HepG2 (cell line): ENCODE data around the gene POMGNT2. TPM values are rescaled to one million over a fixed set of nuclear protein-coding genes. Genes with fewer than 3 reads are reported as not detected.

ENCODE experiments used
- ATAC-seq: fragments of 200-7000 bp; cut with Tn5 transposase; 3 replicates; pipeline ENCODE4 v1.9.1; 2020; ENCODE audit warnings: mild to moderate bottlenecking, moderate library complexity
- BruUV-seq: library from RNA; stranded (reverse); fragments of 400-500 nt; replicated peaks from 2 replicates; lab custom pipeline; 2021; lab: Mats Ljungman, UMichigan
- CTCF ChIA-PET: fragments of 300-600 bp; formaldehyde crosslinking; extraction: SDS; loops from one replicate; lab custom pipeline; 2021; ENCODE audit warnings: low total read pairs, inconsistent platforms, low intra/inter-chr PET ratio; lab: Yijun Ruan, JAX
- POLR2A ChIA-PET: fragments of 350-600 bp; sonication (Branson Sonifier 250); formaldehyde crosslinking; loops from one replicate; lab custom pipeline; 2020; ENCODE audit warnings: antibody characterized with exemption, inconsistent platforms; lab: Yijun Ruan, JAX
- DNase-seq: peaks from one replicate; pipeline ENCODE4 v3.0.0-alpha.2; 2015; ENCODE audit warnings: low spot score
- FAIRE-seq: peaks from 3 replicates; lab custom pipeline; 2011; peaks lifted over from hg19 to GRCh38; lab: Jason Lieb, UNC
- H2AFZ ChIP-seq: one replicate; pipeline ENCODE4 v1.6.1; 2011; ENCODE audit warnings: low read length, inconsistent platforms
- H3K27ac ChIP-seq: fragments of 300-600 bp; 3 replicates; pipeline ENCODE4 v1.8.0; 2011; ENCODE audit warnings: mixed run types, mild to moderate bottlenecking, mixed read lengths, low read length, inconsistent platforms; ENCODE audit not compliant: insufficient read depth; ENCODE audit errors: extremely low read length
- H3K27me3 ChIP-seq, 2 experiments: fragments of 200-600 bp in 1 of 2; 2 replicates in 1 of 2; 3 replicates in 1 of 2; pipeline versions ENCODE4 v1.6.0 to v1.8.0; 2011; ENCODE audit warnings: low read length in 2 of 2, mild to moderate bottlenecking in 2 of 2, moderate library complexity in 2 of 2, inconsistent platforms in 1 of 2; ENCODE audit not compliant: insufficient read depth in 2 of 2, control insufficient read depth in 1 of 2
- H3K36me3 ChIP-seq, 2 experiments: fragments of 200-600 bp in 1 of 2; replicated peaks in 1 of 2; 2 replicates in 1 of 2; 3 replicates in 1 of 2; pipeline versions ENCODE4 v1.5.1 to v1.8.0; 2011; ENCODE audit warnings: low read length in 2 of 2, inconsistent platforms in 1 of 2; ENCODE audit not compliant: insufficient read depth in 2 of 2, control insufficient read depth in 1 of 2
- H3K4me1 ChIP-seq: 2 replicates; pipeline ENCODE4 v1.5.1; 2012; ENCODE audit warnings: low read length, inconsistent platforms; ENCODE audit not compliant: insufficient read depth
- H3K4me2 ChIP-seq: 2 replicates; pipeline ENCODE4 v1.6.0; 2011; ENCODE audit warnings: low read depth, low read length, inconsistent platforms
- H3K4me3 ChIP-seq, 3 experiments: fragments of 200-600 bp in 1 of 3; sonication (generic), shearing (Covaris generic) in 1 of 3; replicated peaks in 1 of 3; 2 replicates each; pipeline ENCODE4 v1.5.1; 2011 to 2016; ENCODE audit warnings: low read length in 3 of 3, inconsistent platforms in 2 of 3, low read depth in 2 of 3, mild to moderate bottlenecking in 2 of 3, control low read depth in 1 of 3, mixed read lengths in 1 of 3; ENCODE audit not compliant: insufficient read depth in 1 of 3
- H3K79me2 ChIP-seq: one replicate; pipeline ENCODE4 v1.6.1; 2011; ENCODE audit warnings: low read length, inconsistent platforms; ENCODE audit not compliant: insufficient read depth
- H3K9ac ChIP-seq: 2 replicates; pipeline ENCODE4 v1.6.0; 2011; ENCODE audit warnings: mild to moderate bottlenecking, low read depth, low read length, inconsistent platforms; ENCODE audit not compliant: insufficient read depth
- H3K9me3 ChIP-seq: 2 replicates; pipeline ENCODE4 v1.5.1; 2012; ENCODE audit warnings: mild to moderate bottlenecking, low read length
- H4K20me1 ChIP-seq: 2 replicates; pipeline ENCODE4 v1.6.0; 2011; ENCODE audit warnings: inconsistent platforms, mild to moderate bottlenecking, low read length, moderate library complexity; ENCODE audit not compliant: insufficient read depth
- BRD4 ChIP-seq: sonication (generic); formaldehyde crosslinking; IDR thresholded peaks from 2 replicates; pipeline ENCODE4 v1.4.0; 2020; ENCODE audit warnings: missing genetic modification reagents
- EP300 ChIP-seq, 3 experiments: sonication (generic) in 1 of 3; formaldehyde crosslinking in 1 of 3; IDR thresholded peaks; 2 replicates each; pipeline versions ENCODE4 v1.5.1 to v1.6.1; 2011 to 2020; ENCODE audit warnings: low read depth in 2 of 3, low read length in 2 of 3, borderline replicate concordance in 1 of 3, improper control_type of control experiment in 1 of 3, mild to moderate bottlenecking in 1 of 3, missing genetic modification reagents in 1 of 3, moderate library complexity in 1 of 3
- PTBP1 ChIP-seq: fragments of 200-400 bp; formaldehyde crosslinking; IDR thresholded peaks from 2 replicates; pipeline ENCODE4 v1.6.1; 2018; ENCODE audit warnings: low read length, low read depth; ENCODE audit not compliant: poor library complexity, severe bottlenecking
- SATB2 ChIP-seq: sonication (generic); formaldehyde crosslinking; IDR thresholded peaks from 2 replicates; pipeline ENCODE4 v1.5.0; 2020; ENCODE audit warnings: missing genetic modification reagents
- SUZ12 ChIP-seq: fragments of 150-350 bp; IDR thresholded peaks from 2 replicates; pipeline ENCODE4 v1.6.1; 2014; ENCODE audit warnings: low read depth, low read length
- ZFP82 ChIP-seq: sonication (generic); formaldehyde crosslinking; IDR thresholded peaks from 2 replicates; pipeline ENCODE4 v1.5.1; 2020; ENCODE audit warnings: mild to moderate bottlenecking, missing genetic modification reagents, borderline replicate concordance
- ZKSCAN1 ChIP-seq: fragments of 150-350 bp; IDR thresholded peaks from 2 replicates; pipeline ENCODE4 v1.6.1; 2014; ENCODE audit warnings: low read length
- ZNF567 ChIP-seq: sonication (generic); formaldehyde crosslinking; IDR thresholded peaks from 2 replicates; pipeline ENCODE4 v1.8.1; 2023; ENCODE audit warnings: mild to moderate bottlenecking, missing genetic modification reagents, borderline replicate concordance
- ZNF878 ChIP-seq: sonication (generic); formaldehyde crosslinking; IDR thresholded peaks from 2 replicates; pipeline ENCODE4 v1.8.1; 2023; ENCODE audit warnings: mild to moderate bottlenecking, missing genetic modification reagents, moderate library complexity
- ZSCAN29 ChIP-seq: sonication (generic); formaldehyde crosslinking; conservative IDR thresholded peaks from 2 replicates; pipeline ENCODE4 v1.4.0; 2020; ENCODE audit warnings: mild to moderate bottlenecking, missing genetic modification reagents
- WGBS: methylation state at CpG from one replicate; pipeline ENCODE4 v1.1.6; 2017; ENCODE audit warnings: low lambda C conversion rate; 5-methylcytosine and 5-hydroxymethylcytosine counted together
- in situ Hi-C: cut with HindIII; loops from 2 replicates; pipeline ENCODE4 v1.10.0; 2017; ENCODE audit warnings: low pct_unique_long_range_greater_than_20kb; ENCODE audit not compliant: extremely low pct_ligation_motif_present
- intact Hi-C: fragments of 100-400 bp; cut with micrococcal nuclease; formaldehyde crosslinking; loops from one replicate; pipeline ENCODE4 v1.10.0; 2022; ENCODE audit not compliant: unreplicated experiment
- polyA plus RNA-seq, 8 experiments: library from polyadenylated mRNA; depleted of rRNA in 3 of 8; stranded (reverse) in 7 of 8; unstranded in 1 of 8; fragments of >200 nt; fragmentation: Illumina TruSeq in 4 of 8; extraction: Trizol in 4 of 8; gene quantifications; 2 replicates each; pipeline versions ENCODE4 v1.2.1 to v1.2.3, GENCODE V29; 2011 to 2016; ENCODE audit warnings: low read depth in 4 of 8, missing spikeins in 1 of 8, mixed read lengths in 1 of 8; ENCODE audit not compliant: insufficient read depth in 1 of 8
- total RNA-seq, 5 experiments: library from RNA; depleted of rRNA; stranded (reverse); fragments of >200 nt; fragmentation: Illumina TruSeq; extraction: Trizol; gene quantifications; 2 replicates each; pipeline ENCODE4 v1.2.3, GENCODE V29; 2016; ENCODE audit warnings: low read depth in 1 of 5

The POMGNT2 gene
- total and polyA plus RNA-seq, 2 of the 13 experiments (the other 11 are each of a cell fraction or from before 2014, with no cell fraction given), result 10.5 to 12.4 TPM

DNA sequence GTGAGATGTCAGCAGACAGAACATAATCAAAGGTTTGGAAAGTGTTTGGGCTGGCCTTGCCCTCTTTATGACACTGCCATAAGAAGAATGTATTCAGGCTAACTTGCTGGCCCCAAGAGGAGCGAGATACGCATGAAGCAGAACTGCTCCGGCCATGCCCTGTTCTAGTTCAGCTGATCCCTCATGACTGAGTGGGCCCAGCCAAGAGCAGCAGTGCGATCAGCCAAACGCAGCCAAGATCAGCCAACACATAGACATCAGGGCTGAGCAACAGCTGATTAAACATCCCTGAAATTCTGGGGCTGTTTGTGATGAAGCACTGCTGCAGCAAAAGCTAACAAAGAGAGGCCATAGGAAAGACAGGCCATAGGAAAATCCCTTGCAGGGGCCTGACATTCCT is 24.1 kb downstream of the POMGNT2 start:
- TF ChIP-seq ZKSCAN1 (no peak), ZNF878 (no peak), ZNF567 (CRISPR knock-in tag) (no peak), BRD4 (CRISPR knock-in tag) (no peak), SATB2 (no peak), SUZ12 (no peak), PTBP1 (no peak), EP300 (IDR thresholded peaks at IDR 0.05; ENCODE audit: low read depth in 2 of 2, low read length in 2 of 2) (no peak), EP300 (CRISPR knock-in tag; IDR thresholded peaks at IDR 0.05; ENCODE audit: borderline replicate concordance) (no peak), ZFP82 (CRISPR knock-in tag) (no peak), ZSCAN29 (no peak)
- TF ChIP-seq, all 625 proteins: peak for 0
- FAIRE-seq (no peak), ATAC-seq (no peak), DNase-seq (no peak)
- no peak overlapping the region for H3K27ac ChIP-seq
- no peak overlapping the region for H3K4me2 ChIP-seq
- in situ Hi-C loops (no loop called here), intact Hi-C loops (no loop called here)
- peaks cover 5 to 13% of the 10 kb centered on the region in 2 experiments; a peak in 3 of 5 replicates for H3K36me3 ChIP-seq
- CTCF ChIA-PET, result no interaction called here
- no peak overlapping the region for H2AFZ ChIP-seq
- WGBS, result 100% methylated on average over 3 of the region's 5 CpGs
- no peaks in the 10 kb centered on the region for H3K4me1 ChIP-seq
- H3K4me3 ChIP-seq, result no peak overlapping the region
- no peaks in the 10 kb centered on the region for H3K79me2 ChIP-seq
- BruUV-seq, result no TSS peak
- POLR2A ChIA-PET, result no interaction called here
- H4K20me1 ChIP-seq, result no peaks in the 10 kb centered on the region
- no peaks in the 10 kb centered on the region for H3K9me3 ChIP-seq
- H3K9ac ChIP-seq, result no peak overlapping the region
- no peaks in the 10 kb centered on the region for H3K27me3 ChIP-seq
